A549 (cell line): ENCODE results near the gene FGD2. TPM values are rescaled to one million over a fixed set of nuclear protein-coding genes. Genes with fewer than 3 reads are reported as not detected.

Experiments
- ATAC-seq, 2 experiments: fragments of 200-7000 bp in 1 of 2; fragments of >200 bp in 1 of 2; cut with Nextera tagmentation in 1 of 2; cut with Tn5 transposase in 1 of 2; 3 replicates each; pipeline versions ENCODE4 v1.8.0 to v1.9.1; 2018 to 2020; ENCODE audit warnings: mild to moderate bottlenecking in 1 of 2, moderate library complexity in 1 of 2
- CTCF ChIA-PET: fragments of 300-600 bp; sonication (Branson Sonifier 250); formaldehyde crosslinking; extraction: SDS; loops from one replicate; lab custom pipeline; 2021; ENCODE audit warnings: antibody characterized with exemption, inconsistent platforms; lab: Yijun Ruan, JAX
- POLR2A ChIA-PET: fragments of 350-600 bp; formaldehyde crosslinking; extraction: SDS; loops from one replicate; lab custom pipeline; 2021; ENCODE audit warnings: antibody characterized with exemption, inconsistent platforms; lab: Yijun Ruan, JAX
- DNase-seq, 2 experiments: peaks; one replicate each; pipeline versions ENCODE4 v3.0.0 to v3.0.0-alpha.2; 2011 to 2016; ENCODE audit warnings: low read depth in 1 of 2, low spot score in 1 of 2
- FAIRE-seq: peaks from 2 replicates; lab custom pipeline; 2011; peaks lifted over from hg19 to GRCh38; lab: Jason Lieb, UNC
- H3K27ac ChIP-seq, 2 experiments: fragments of >200 bp; sonication (Bioruptor Twin); formaldehyde crosslinking; 3 replicates each; pipeline ENCODE4 v1.5.1; 2016 to 2017
- H3K4me1 ChIP-seq: fragments of >200 bp; sonication (Bioruptor Twin); formaldehyde crosslinking; 3 replicates; pipeline ENCODE4 v1.6.1; 2016
- H3K4me2 ChIP-seq: fragments of >200 bp; sonication (Bioruptor Twin); formaldehyde crosslinking; 3 replicates; pipeline ENCODE4 v1.6.1; 2016
- H3K4me3 ChIP-seq: fragments of >200 bp; sonication (Bioruptor Twin); formaldehyde crosslinking; 3 replicates; pipeline ENCODE4 v1.5.1; 2016
- H3K9me3 ChIP-seq: fragments of >200 bp; sonication (Bioruptor Twin); formaldehyde crosslinking; 3 replicates; pipeline ENCODE4 v1.6.1; 2016
- ATOH8 ChIP-seq: fragments of 250-450 bp; sonication (Bioruptor Pico); IDR thresholded peaks from 2 replicates; pipeline ENCODE4 v1.5.0; 2020; ENCODE audit warnings: low read depth, mild to moderate bottlenecking, moderate library complexity
- BCL3 ChIP-seq: fragments of >200 bp; sonication (Bioruptor Twin); formaldehyde crosslinking; IDR thresholded peaks from 3 replicates; pipeline ENCODE4 v1.6.1; 2016
- BHLHE40 ChIP-seq: IDR thresholded peaks from 2 replicates; pipeline ENCODE4 v1.6.1; 2012; ENCODE audit warnings: low read depth, low read length, inconsistent platforms
- ELK1 ChIP-seq: fragments of 150-350 bp; IDR thresholded peaks from 2 replicates; pipeline ENCODE4 v1.6.1; 2014; ENCODE audit warnings: low read depth, mild to moderate bottlenecking, low read length
- EP300 ChIP-seq, 2 experiments: fragments of >200 bp; sonication (Bioruptor Twin); formaldehyde crosslinking; IDR thresholded peaks; 2 replicates in 1 of 2; 3 replicates in 1 of 2; pipeline ENCODE4 v1.6.1; 2016 to 2017
- FOSL2 ChIP-seq, 2 experiments: fragments of 450-650 bp in 1 of 2; fragments of >200 bp in 1 of 2; sonication (Bioruptor Twin) in 1 of 2; formaldehyde crosslinking; IDR thresholded peaks; 2 replicates each; pipeline versions ENCODE4 v1.5.0 to v1.6.1; 2016 to 2020; ENCODE audit warnings: mild to moderate bottlenecking in 1 of 2, moderate library complexity in 1 of 2
- GATA3 ChIP-seq: IDR thresholded peaks from 2 replicates; pipeline ENCODE4 v1.6.1; 2012; ENCODE audit warnings: borderline replicate concordance
- HES2 ChIP-seq: fragments of >200 bp; sonication (Bioruptor Twin); formaldehyde crosslinking; IDR thresholded peaks from 2 replicates; pipeline ENCODE4 v1.6.1; 2016
- HEYL ChIP-seq: fragments of 250-450 bp; sonication (Bioruptor Pico); IDR thresholded peaks from 2 replicates; pipeline ENCODE4 v1.8.0; 2021; ENCODE audit warnings: mild to moderate bottlenecking, moderate library complexity
- JUN ChIP-seq, 2 experiments: fragments of >200 bp; sonication (Bioruptor Twin); formaldehyde crosslinking; IDR thresholded peaks; 2 replicates in 1 of 2; 3 replicates in 1 of 2; pipeline ENCODE4 v1.6.1; 2016 to 2017
- MAX ChIP-seq: IDR thresholded peaks from 2 replicates; pipeline ENCODE4 v1.6.1; 2012
- MYC ChIP-seq: IDR thresholded peaks from 2 replicates; pipeline ENCODE4 v1.6.1; 2012; ENCODE audit warnings: mild to moderate bottlenecking, inconsistent platforms, low read length, improper control_type of control experiment, borderline replicate concordance
- NFE2L2 ChIP-seq: fragments of 150-350 bp; conservative IDR thresholded peaks from 2 replicates; pipeline ENCODE4 v1.6.1; 2014; ENCODE audit warnings: low read length
- NR3C1 ChIP-seq: fragments of >200 bp; sonication (Bioruptor Twin); formaldehyde crosslinking; IDR thresholded peaks from 3 replicates; pipeline ENCODE4 v1.6.1; 2017
- PBX3 ChIP-seq: IDR thresholded peaks from 2 replicates; pipeline ENCODE4 v1.6.1; 2012
- PHF8 ChIP-seq: fragments of 200-600 bp; sonication (generic); IDR thresholded peaks from 2 replicates; pipeline ENCODE4 v1.6.1; 2016; ENCODE audit warnings: low read depth, mild to moderate bottlenecking, antibody characterized with exemption, moderate library complexity, borderline replicate concordance
- POLR2A ChIP-seq: IDR thresholded peaks from 2 replicates; pipeline ENCODE4 v1.6.1; 2012; ENCODE audit warnings: mild to moderate bottlenecking, low read length
- REST ChIP-seq: fragments of 200-600 bp; sonication (generic); IDR thresholded peaks from 2 replicates; pipeline ENCODE4 v1.6.1; 2016; ENCODE audit warnings: antibody characterized with exemption, mild to moderate bottlenecking, moderate library complexity
- SMC3 ChIP-seq: fragments of >200 bp; sonication (Bioruptor Twin); formaldehyde crosslinking; IDR thresholded peaks from 3 replicates; pipeline ENCODE4 v1.6.1; 2018; ENCODE audit warnings: inconsistent platforms
- SREBF2 ChIP-seq: fragments of 450-650 bp; IDR thresholded peaks from 2 replicates; pipeline ENCODE4 v1.6.1; 2014; ENCODE audit warnings: mild to moderate bottlenecking, moderate library complexity
- TP53 ChIP-seq: fragments of 250-450 bp; sonication (Bioruptor Pico); IDR thresholded peaks from 2 replicates; pipeline ENCODE4 v1.5.0; 2021; ENCODE audit warnings: mild to moderate bottlenecking, moderate library complexity
- USF2 ChIP-seq: fragments of 450-650 bp; IDR thresholded peaks from 2 replicates; pipeline ENCODE4 v1.6.1; 2014; ENCODE audit warnings: antibody characterized with exemption
- ZC3H11A ChIP-seq: fragments of 450-650 bp; IDR thresholded peaks from 2 replicates; pipeline ENCODE4 v1.6.1; 2014; ENCODE audit warnings: antibody characterized with exemption, mild to moderate bottlenecking
- ZFP36 ChIP-seq: fragments of 450-650 bp; IDR thresholded peaks from 2 replicates; pipeline ENCODE4 v1.6.1; 2014; ENCODE audit warnings: borderline replicate concordance; ENCODE audit not compliant: partially characterized antibody
- ZSCAN20 ChIP-seq: fragments of 250-450 bp; sonication (Bioruptor Pico); IDR thresholded peaks from 2 replicates; pipeline ENCODE4 v1.8.0; 2022; ENCODE audit warnings: mild to moderate bottlenecking, moderate library complexity
- WGBS: methylation state at CpG from one replicate; pipeline ENCODE4 v1.1.6; 2017; ENCODE audit errors: missing lambda C conversion rate; 5-methylcytosine and 5-hydroxymethylcytosine counted together
- polyA plus RNA-seq, 4 experiments: library from polyadenylated mRNA; depleted of rRNA in 3 of 4; stranded (reverse); fragments of >200 nt; fragmentation: RNase III in 1 of 4; extraction: RNeasy Plus Mini Kit Qiagen cat#74134 plus additional on column Dnase treatment in 1 of 4; gene quantifications; 2 replicates in 3 of 4; 3 replicates in 1 of 4; pipeline ENCODE4 v1.2.3, GENCODE V29; 2011 to 2017

Gene FGD2
- polyA plus RNA-seq, 2 of the 4 experiments (the other 2 are of a cell fraction): not detected

GRCh38 chr6:36985808-36986703 is 19.4 kb upstream of the FGD2 start, which contains the start of gene MTCH1:
Gene MTCH1 (minus strand): TSS chr6:36986196. CDS start chr6:36986173, 23 bp downstream.
- WGBS: 1% methylated on average over 16 of the region's 101 CpGs
- no peak for FAIRE-seq
- POLR2A ChIA-PET: interaction anchor here (0.6 to 1.5 kb wide), 7 partner anchors 9 to 148 kb away, joined by 3 to 11 read pairs (median 3); partner anchors contain the start of gene PPIL1
- Histone ChIP-seq H3K4me3 (peak within 1 kb of the TSS; percentile 100), H3K4me2 (peak within 1 kb of the TSS; percentile 96), H3K9me3 (no peaks in the 10 kb centered on the region)
- no peak for TF ChIP-seq FOSL2 (IDR thresholded peaks at IDR 0.05)
- 0 out of 2 replicates have a peak, but pooled peaks have one; percentile 11 for TF ChIP-seq FOSL2 (CRISPR knock-in tag; IDR thresholded peaks at IDR 0.05)
- TF ChIP-seq REST: no peak
- TF ChIP-seq USF2: peak; percentile 85
- no peak for TF ChIP-seq ZSCAN20
- peak; percentile 62 for TF ChIP-seq PHF8
- no peak for TF ChIP-seq HES2
- TF ChIP-seq ELK1: no peak
- peak; percentile 72; the same call in 1 of the 2 replicates for TF ChIP-seq MYC
- no peak for TF ChIP-seq ATOH8 (CRISPR knock-in tag)
- TF ChIP-seq TP53 (CRISPR knock-in tag): no peak
- TF ChIP-seq ZFP36: no peak
- no peak for TF ChIP-seq SMC3
- no peak for TF ChIP-seq NR3C1
- TF ChIP-seq HEYL (CRISPR knock-in tag): no peak
- peak; percentile 30 to 71; a peak in 2 of 5 replicates for TF ChIP-seq JUN (IDR thresholded peaks at IDR 0.05)
- no peak for TF ChIP-seq ZC3H11A
- peak; percentile 70 for TF ChIP-seq BHLHE40
- TF ChIP-seq NFE2L2: no peak
- TF ChIP-seq MAX: peak; percentile 43; the same call in 1 of the 2 replicates
- TF ChIP-seq SREBF2: no peak
- TF ChIP-seq BCL3: peak; percentile 71; the same call in 1 of the 3 replicates
- TF ChIP-seq POLR2A: peak; percentile 92
- no peak for TF ChIP-seq EP300 (IDR thresholded peaks at IDR 0.05)
- no peak for TF ChIP-seq PBX3
- TF ChIP-seq GATA3: peak; percentile 67
- TF ChIP-seq, all 56 proteins: peak for 10
- ATAC-seq (peak; percentile 92 to 93), DNase-seq (peak; percentile 76 to 81)
- Histone ChIP-seq H3K27ac (peak within 1 kb of the TSS; percentile 98 to 100), H3K4me1 (peaks cover 25% of the 10 kb centered on the region)
- CTCF ChIA-PET: interaction anchor here (0.6 to 1.5 kb wide), 4 partner anchors 33 to 186 kb away, joined by 3 read pairs; no protein-coding TSS in a partner anchor
